SKM-1 (cell line): Measurements from ENCODE around the gene TCF7.

Experiments
- DNase-seq: peaks from one replicate; lab custom pipeline; 2025; ENCODE audit not compliant: unreplicated experiment; lab: John Stamatoyannopoulos, UW

Gene TCF7

DNA sequence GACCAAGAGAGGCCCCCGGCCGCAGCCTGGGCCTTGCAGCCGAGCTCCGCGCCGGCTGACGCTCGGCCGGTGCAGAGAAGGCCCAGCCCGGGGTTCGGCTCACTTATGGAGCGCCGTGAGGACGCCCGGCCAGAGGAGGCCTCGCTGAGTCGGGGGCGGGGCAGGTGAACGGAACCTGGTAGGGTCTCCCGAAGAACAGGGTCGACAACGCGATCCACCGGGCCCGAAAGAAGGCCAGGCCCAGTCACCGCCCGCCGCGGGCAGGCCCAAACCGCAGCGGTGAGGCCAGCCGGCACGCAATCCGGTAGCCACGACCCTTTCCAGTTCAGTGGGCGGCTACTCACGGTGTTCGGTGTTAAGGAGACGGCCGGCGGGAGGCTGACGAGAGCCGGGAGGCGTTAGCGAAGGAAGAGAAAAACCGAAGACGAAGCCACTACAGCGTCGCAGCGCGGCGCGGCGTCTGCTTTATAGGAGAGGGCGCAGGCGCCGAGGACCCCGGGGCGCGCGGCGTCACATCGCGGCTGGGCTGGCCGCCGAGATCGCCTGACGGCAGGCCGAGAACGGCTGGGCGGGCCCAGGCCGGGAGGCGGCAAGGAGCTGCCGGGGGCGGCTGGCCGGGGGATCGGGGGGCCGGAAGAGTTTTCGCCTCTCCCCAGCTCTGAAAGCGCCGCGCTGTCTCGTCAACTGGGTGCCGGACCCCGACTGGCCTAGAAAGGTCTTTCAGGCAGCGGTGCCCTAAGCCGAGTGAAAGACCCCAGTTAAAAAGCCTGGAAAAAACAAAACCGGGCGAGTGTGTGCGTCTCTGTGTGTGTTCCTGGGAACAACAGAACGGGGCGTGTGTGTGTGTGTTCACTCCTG, 62.3 kb downstream of the TCF7 start, which contains the start of gene SKP1:
SKP1 (minus strand) TSS at position 440 of the 858 bp plus-strand sequence. CDS start 2,928 bp downstream, outside the sequence.
- peak; percentile 81 for DNase-seq

DNA sequence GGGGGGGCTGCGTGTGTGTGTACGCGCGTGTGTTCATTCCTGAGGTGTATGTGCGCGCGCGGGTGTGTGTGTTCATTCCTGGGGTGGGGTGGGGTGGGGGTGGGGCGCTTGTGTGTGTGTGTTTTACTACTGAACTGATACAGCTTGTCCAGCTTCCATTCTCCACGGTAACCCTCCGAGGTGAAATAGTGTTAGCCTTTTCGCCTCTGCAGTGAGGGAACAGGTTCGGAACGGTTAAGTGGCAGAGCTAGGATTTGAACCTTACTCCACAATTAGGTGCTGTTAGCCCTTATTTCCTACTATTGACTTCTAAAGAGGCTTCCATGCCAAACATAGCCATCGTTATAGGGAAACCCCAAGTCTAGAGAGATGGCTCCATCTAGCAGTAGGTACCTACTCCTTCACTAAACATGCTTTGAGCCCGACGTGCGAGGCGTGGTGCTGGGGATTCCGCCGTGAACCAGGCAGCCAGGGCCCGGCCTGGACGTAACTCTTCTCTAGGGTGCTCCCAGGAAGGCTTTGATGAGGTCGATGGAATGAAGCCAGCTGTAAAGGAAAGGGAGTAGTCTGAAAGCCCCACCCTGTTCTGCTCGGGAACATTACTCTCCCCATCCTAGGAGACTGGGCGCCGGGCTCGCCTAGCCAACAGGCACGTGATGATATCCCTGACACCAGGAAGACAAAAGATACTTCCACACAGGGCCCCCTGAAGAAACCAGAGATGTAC, 63.1 kb downstream of the TCF7 start:
- DNase-seq = no peak

DNA sequence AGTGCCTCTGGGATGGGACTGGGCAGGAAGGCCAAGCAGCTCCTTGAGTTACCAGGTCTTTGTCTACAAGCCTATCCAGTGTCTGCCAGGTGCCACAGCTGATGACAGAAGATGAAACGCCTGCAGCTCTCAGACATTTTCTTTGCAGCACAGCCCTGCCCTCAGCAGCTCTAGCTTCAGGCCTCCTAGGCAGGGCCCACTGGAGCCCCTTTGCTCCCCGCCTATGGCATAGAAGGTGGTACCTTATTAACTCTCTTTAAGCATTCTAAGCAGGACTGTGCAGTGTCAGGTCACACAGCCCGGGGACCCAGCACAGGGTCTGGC, 63.6 kb downstream of the TCF7 start:
- DNase-seq = no peak

DNA sequence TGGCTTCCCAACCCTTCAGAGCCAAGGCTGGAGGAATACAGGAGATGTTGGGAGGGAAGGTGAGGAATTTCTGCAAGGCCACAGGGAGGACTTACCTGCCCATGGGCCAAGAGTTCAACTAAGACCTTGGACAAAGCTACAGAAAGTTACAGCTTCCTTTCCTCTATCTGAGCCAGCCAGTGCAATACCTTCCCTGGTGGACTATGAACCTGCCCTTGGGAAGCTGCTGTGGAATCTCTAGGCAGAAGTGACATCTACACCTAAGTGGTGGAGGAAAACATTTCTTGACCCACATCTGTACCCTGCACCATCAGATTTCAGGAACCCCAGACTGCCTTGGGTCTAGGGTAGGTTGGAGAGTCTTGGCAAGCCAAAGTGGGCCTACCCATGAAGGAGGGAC, 69.0 kb downstream of the TCF7 start:
- no peak for DNase-seq

DNA sequence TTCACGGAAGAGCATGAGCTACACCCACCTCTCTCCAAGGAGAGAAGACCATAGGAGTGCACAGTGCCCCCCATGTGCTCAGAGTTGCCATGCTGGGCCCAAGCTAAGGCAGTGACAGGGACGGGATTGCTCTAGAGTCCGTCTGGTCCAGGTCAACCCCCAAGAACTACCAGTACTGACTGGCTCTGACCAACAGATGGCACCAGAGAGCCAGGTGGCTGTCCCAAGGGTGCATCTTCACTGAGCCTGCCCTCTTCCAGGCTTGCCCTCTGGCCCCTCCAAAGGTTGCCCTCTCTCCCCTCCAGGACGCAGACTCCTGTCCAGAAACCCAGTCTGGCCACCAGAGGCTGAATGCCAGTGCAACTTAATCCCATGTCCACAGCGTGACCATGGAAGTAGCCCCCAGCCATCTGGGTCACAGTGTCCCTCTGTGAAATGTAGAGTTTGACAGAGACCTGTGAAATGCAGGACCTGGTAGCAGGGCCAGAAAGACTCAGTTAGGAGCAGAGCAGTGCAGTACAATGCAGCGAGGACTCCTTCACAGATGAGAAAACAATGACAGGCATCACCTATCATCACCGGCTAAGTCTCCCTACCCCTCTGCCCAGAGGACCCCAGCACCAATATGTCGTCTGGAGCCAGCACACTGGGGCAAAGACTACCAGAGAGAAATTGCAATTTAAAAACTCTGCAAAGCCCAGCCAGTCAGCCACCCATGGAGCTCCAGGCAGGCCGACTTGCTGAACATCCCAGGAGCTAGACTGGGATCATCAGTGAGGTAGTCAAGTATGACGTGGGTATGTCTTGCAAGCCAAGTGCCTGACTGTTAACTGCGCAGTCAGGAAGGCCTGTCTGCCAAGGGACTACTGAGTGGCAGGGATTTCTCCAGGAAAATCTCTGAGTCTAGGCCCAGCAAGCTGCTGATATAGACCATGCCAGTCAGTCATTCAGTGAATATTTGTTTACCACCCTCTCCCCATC, 70.0 kb downstream of the TCF7 start:
- peak; percentile 55 for DNase-seq

DNA sequence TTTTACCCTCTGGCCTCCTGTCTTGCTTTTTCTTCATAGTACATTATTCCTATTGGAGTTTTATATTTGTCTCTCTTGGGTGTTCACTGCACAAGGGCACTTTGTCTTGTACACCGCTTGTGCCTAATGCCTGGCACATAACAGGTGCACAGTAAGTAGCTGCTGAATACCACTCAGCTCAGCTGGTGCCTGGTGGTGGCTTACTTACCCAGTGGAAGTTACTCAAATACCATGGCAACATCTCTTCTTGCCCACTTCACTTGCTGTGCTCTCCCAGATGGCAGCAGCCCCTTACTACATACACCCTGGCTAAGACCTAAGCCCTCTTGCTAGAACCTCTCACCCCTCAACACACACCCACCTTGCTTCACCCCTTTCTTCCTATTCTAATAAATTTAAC, 73.6 kb downstream of the TCF7 start:
- DNase-seq = no peak

DNA sequence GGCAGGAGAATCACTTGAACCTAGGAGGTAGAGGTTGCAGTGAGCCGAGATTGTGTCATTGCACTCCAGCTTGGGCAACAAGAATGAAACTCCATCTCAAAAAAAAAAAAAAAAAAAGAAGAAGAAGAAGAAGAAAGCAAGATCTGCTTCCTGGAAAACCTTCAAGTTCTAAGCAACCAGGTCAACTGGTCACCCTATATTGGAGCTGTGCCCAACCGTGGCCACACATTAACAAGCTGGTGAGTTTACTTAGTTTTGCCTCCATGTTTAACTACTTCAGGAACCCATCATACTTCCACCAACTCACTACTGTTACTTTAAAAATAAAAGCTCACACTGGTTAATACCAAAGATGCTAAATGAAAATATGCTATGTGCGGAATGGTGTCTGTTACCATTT, 74.5 kb downstream of the TCF7 start:
- no peak for DNase-seq

DNA sequence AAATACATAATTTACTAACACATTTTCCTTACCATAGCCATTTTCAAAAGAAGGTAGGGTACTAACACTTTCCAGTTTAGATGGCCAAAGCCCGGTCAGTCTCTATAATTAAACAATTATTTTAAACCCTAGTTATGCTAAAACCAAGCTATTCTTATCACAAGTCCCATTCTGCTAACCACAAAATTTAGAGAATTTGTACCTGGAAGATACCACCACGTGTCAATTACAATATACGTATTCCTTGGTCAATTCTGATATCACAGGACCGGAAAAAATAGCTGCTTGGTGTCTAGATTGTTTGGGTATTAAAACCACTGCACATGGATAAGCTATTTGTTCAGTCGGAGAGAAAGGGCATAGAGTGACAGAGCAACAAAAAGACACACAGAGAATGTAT, 81.2 kb downstream of the TCF7 start:
- DNase-seq = no peak
